GOT3 (cell line): ENCODE data around the gene PLEKHA1.

ENCODE experiments used
- DNase-seq: peaks from one replicate; lab custom pipeline; 2025; ENCODE audit warnings: mixed read lengths; lab: John Stamatoyannopoulos, UW

The PLEKHA1 gene

DNA sequence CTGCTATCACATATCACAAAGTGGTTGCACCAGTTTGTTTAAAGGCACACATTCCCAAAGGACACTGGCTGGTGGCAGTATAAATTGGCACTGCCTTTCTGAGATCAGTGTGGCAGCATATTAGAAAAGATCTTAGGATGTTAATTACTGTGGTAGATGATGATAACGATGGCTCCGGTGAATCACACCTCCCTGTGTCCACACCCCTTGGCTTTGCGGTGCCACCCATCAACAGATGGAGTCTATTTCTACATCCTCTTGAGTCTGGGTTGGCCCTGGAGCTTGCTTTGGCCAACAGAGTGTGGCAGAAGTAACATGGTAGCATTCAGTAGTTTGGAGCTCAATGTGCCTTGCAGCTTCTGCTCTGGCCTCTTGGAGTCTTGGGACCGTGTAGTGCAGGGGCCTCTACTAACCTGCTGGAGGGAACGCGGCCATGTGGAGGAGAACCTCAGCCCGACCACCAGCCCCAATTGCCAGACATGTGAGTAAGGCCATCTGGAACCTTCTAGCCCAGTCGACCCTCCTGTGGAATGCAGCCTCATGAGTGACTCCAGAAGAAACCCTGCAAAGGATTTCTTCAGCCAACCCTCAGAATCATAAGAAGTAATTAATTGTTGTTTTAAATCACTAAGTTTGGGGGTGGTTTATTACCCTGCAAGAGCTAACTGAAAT, 27.2 kb upstream of the PLEKHA1 start:
- DNase-seq, result no peak

DNA sequence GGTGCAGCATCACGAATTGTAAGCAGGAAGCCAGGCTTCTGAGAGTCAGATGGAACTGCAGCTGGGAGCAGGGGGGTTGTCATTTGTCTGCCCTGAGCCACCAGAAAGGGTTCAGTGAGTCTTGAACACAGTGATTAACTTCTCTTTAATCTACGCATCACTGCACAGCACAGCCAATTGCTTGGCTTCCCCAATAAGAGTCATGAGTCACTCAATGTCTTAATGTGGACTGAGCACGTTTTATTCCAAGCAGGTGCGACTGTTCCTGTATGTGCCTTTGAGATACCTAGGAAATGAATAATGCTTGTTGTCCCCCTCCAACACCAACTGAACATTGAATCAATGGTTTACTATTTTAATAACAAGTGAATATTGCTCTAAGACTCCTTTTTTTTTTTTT, 26.0 kb upstream of the PLEKHA1 start:
- DNase-seq, result no peak

DNA sequence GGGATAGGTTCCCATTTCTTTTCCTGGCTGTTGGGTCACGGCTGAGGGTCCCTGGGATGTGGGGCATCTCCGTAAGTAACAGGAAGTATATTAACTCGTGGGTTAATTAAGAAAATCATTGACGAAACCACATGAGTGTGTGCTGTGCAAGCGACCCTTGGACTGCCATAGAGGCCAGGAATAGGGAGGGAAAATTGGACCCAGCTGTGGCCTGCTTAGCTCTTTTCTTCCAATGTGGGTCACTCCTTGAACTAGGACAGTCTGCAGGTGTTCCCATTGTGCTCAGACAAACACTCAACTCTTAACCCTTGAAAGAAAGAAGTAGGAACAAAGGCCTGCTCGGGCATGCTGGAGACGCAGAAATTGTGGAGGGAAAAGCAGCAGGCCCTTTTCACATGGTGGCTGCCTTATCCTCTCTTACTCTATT, 25.6 kb upstream of the PLEKHA1 start:
- DNase-seq, result no peak

DNA sequence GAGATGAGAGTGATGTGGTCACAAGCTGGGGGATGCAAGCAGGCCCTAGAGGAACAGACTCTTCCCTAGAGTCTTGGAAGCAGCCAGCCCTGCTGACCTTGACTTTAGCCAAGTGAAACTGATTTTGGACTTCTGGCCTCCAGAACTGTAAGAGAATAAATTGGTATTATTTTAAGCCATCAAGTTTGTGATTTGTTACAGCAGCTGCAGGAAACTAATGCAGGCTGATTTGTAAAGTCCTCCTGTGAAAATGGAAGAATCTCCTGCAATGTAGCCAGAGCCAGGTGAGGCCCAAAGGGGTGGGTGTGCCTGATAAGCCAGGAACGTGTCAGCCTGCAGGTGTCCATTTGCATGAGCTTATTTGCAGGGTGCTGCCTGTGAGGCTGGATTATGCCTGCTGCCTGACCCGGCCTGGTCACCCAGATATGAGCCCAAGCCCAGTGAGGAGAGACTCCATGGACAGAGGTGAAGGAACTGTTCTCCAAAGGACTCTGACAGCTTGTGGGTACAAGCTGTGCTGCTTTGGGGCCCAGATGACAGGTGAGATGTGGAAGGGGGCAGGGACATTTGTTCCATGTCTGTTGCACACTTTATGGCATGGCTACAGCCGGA, 24.6 kb upstream of the PLEKHA1 start:
- no peak for DNase-seq

DNA sequence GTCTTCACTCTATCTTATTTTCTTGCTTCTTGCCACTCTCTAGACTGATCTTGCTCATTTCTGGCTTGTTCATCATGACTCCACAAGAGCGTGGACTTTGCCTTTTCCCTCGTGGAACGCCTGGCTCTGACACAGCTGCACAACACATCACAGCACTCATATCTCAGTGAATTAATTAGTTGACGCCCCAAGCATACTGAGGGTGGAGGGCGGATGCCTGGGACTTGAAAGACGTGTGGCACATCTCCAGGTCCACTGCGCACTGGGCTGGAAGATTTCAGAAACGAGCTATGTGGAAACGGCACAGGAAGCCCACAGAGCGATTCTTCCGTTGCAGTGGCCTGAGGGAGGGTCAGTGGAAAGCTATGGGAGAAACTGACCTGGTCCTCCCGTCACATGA, 23.6 kb upstream of the PLEKHA1 start:
- DNase-seq, result no peak

GRCh38 chr10:122352817-122353525, 21.5 kb upstream of the PLEKHA1 start:
- DNase-seq, result no peak

GRCh38 chr10:122354383-122354782, 20.1 kb upstream of the PLEKHA1 start:
- DNase-seq, result no peak

DNA sequence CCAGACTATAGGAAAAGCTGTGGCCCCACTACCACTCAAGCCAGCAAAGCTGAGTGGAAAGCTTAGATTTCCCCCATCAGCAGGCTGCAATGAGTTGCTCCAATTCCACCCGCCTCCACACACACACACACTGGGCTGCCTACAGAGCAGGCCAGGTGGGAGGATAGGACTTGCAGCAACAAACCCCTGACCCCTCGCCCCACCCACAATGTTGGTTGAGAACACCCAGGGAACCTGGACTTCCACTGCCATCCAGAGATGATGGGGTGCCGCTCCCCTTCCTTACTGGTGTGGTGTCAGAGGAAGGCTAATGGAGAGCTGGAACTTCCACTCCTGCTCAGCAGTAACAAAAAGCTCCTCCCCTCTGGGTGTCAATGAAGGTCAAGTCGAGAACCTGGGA, 16.8 kb upstream of the PLEKHA1 start:
- DNase-seq, result no peak

DNA sequence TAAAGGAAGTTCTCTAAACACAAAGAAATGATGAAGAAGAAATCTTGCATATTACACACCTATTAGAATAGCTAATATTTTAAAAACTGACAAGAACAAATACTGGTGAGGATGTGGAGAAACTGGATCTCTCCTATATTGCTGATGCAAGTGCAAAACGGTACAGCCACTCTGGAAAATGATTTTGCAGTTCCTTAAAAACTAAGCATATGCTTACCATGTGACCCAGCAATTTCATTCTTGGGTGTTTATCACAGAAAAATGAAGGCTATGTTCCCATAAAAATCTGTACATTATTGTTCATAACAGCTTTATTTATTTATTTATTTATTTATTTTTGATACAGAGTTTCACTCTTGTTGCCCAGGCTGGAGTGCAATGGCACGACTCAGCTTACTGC, 14.9 kb upstream of the PLEKHA1 start:
- DNase-seq, result no peak

GRCh38 chr10:122361046-122361445, 13.5 kb upstream of the PLEKHA1 start:
- DNase-seq, result no peak

- DNase-seq, result no peak
Measured at GRCh38 chr10:122362031-122362592, 12.4 kb upstream of the PLEKHA1 start.

DNA sequence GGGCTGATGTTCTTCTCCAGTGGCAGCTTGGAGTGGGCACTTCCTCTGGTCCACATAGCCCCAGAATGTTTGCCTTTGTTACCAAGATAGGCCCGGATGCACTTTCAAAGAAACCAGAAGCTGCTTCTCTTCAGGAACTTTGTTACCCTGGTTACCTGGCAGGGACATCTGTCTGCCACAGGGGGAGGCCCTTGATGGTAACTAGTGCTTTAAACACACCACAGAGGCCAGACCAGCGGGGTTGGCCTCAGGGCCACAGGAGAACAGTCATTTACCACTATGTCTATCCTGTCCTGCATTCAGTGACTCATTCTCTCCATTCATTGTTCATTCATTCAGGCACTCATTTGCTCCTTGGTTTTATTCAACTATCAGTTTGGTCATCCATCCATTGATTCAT, 11.9 kb upstream of the PLEKHA1 start:
- no peak for DNase-seq

DNA sequence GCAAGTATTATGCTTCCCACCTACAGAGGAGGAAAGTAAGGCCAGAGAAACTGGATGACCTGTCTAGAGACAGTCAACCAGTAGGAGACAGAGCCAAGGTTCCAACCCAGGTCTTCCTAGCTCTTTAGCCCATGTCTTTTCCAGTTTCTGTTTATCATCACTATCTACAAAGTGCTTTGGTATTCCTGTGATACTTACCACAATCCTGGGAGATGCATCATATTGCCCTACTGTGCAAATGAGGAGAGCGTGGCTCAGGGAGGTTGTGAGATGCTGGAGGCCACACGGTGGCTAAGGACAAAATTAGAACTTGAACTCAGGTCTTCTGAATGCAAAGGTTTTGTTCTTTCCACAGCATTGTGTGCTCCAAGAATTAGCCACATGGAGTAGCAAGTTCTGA, 11.2 kb upstream of the PLEKHA1 start:
- no peak for DNase-seq

- DNase-seq, result no peak
Measured at GRCh38 chr10:122363722-122364463, 10.6 kb upstream of the PLEKHA1 start.

GRCh38 chr10:122368502-122369254, 5.8 kb upstream of the PLEKHA1 start:
- no peak for DNase-seq

- DNase-seq, result no peak
Measured at GRCh38 chr10:122373108-122373507, 1.4 kb upstream of the PLEKHA1 start.

- no peak for DNase-seq
Measured at GRCh38 chr10:122373721-122374120, 787 bp upstream of the PLEKHA1 start.

DNA sequence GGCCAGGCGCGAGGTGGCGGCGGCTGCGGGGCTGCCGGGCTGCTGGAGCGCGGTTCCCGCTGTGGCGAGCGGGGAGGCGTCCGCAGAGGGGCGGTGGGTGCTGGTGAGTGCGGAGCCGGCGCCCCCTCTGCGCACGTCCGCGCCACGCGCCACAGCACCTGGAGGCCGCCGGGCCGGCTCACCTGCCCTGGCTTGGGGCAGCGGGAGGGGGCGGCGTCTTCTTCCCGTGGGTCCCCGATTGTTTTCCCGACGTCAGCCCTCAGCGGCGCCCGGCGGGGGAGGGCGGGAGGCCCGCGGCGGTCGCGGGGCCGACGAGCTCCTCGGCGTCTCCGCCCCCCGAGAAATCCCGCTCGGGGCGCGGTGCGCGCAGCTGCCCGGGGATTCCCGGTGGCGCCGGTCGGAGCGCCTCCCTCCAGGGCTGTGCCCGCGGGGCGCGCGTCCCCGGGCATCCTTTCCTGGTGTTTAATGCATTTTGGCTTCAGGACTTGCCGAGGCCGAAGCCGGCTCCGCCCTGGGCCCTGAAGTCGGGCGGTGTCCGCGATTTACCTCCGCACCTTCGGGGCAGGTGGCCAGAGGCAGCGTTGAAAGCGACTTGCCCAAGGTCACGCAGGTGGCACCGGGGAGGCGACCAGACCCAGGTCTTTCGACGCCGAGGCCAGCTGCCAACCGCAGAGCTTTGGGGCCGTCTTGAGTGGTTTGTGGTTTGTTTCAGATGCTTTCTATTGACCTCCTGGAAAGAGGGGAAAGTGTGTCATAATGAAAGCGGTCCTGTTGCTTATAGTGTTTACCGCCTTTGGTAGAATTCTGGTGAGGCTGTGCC, 561 bp downstream of the PLEKHA1 start:
- peak; percentile 39 for DNase-seq

GRCh38 chr10:122375679-122376160, 1.2 kb downstream of the PLEKHA1 start:
- DNase-seq, result no peak

DNA sequence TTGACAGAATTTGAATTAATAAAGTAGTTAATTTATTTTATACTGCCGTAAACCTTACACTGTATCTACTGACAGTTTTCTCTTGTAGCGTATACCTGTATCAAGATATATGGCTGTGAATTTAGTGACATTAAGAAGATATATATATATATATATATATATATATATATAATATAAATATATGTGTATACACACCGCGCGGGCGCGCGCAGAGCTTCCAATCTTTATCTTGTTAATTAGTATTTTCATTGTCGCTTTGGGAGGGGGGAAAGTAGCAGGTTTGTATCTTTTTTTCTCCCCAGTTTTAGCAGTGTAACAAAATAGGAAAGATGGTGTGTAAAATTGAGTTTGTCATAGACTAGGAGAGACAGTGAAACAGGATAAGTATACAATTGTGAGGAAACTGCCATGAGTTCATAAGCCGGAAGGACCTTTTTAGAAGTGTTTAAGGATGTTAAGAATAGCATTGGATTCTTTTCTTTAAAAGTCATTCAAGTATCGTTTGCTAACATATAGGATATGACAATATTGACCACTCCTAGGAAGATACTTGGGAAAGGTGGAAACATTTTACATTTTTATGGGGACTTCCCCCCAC, 2.0 kb downstream of the PLEKHA1 start:
- DNase-seq, result no peak
